ENCODE data around the gene MAP10. TPM values are rescaled to one million over a fixed set of nuclear protein-coding genes. Genes with fewer than 3 reads are reported as not detected.

MAP10 gene

Small RNAs within 50 kb of the gene (small RNA-seq; reads per million reads assigned to genes)
- gene RNU1-74P (ENCODE audit: low read depth): not detected
